ENCODE results near the gene KRTAP5-8.
A peak's percentile ranks its signal among the peaks of the same experiment; 100 is the strongest.
"Not testable (repeated sequence)": the region's sequence is repeated elsewhere in the genome, so short reads cannot be mapped to it uniquely, and the experiment has no call there.

Gene KRTAP5-8

GRCh38 chr11:71518506-71519471 is 19.0 kb upstream of the KRTAP5-8 start:
- DNase-seq (ENCODE audit: low spot score): no peak

- no peak for DNase-seq (ENCODE audit: low spot score)
These were observed 18.3 kb upstream of the KRTAP5-8 start for GRCh38 chr11:71519546-71519945.

- no peak for DNase-seq (ENCODE audit: low spot score)
These were observed 12.5 kb upstream of the KRTAP5-8 start for GRCh38 chr11:71525188-71525937.

- DNase-seq (ENCODE audit: low spot score): no peak
These were observed 11.8 kb upstream of the KRTAP5-8 start for GRCh38 chr11:71525938-71526495.

GRCh38 chr11:71526796-71527575 is 10.8 kb upstream of the KRTAP5-8 start, which contains the start of gene KRTAP5-7:
TSS of gene KRTAP5-7 (plus strand) at chr11:71527267. CDS start at chr11:71527301, 34 bp downstream.
- DNase-seq (ENCODE audit: low spot score): not testable (repeated sequence)

GRCh38 chr11:71527576-71528210 is 10.1 kb upstream of the KRTAP5-8 start:
- DNase-seq (ENCODE audit: low spot score): no peak

GRCh38 chr11:71530602-71531001 is 7.2 kb upstream of the KRTAP5-8 start:
- peak; percentile 34 for DNase-seq (ENCODE audit: low spot score)

GRCh38 chr11:71532036-71532610 is 5.7 kb upstream of the KRTAP5-8 start:
- DNase-seq (ENCODE audit: low spot score): no peak

GRCh38 chr11:71534711-71535608 is 2.9 kb upstream of the KRTAP5-8 start:
- not testable (repeated sequence) for DNase-seq (ENCODE audit: low spot score)

- no peak for DNase-seq (ENCODE audit: low spot score)
These were observed 2.0 kb upstream of the KRTAP5-8 start for GRCh38 chr11:71535825-71536224.

GRCh38 chr11:71537537-71537936 is 288 bp upstream of the KRTAP5-8 start:
- DNase-seq (ENCODE audit: low spot score): no peak

GRCh38 chr11:71538666-71538990 is 803 bp downstream of the KRTAP5-8 start:
- no peak for DNase-seq (ENCODE audit: low spot score)

- no peak for DNase-seq (ENCODE audit: low spot score)
These were observed 1.2 kb downstream of the KRTAP5-8 start for GRCh38 chr11:71539017-71539416.

GRCh38 chr11:71539971-71540370 is 2.1 kb downstream of the KRTAP5-8 start:
- not testable (repeated sequence) for DNase-seq (ENCODE audit: low spot score)

- not testable (repeated sequence) for DNase-seq (ENCODE audit: low spot score)
These were observed 2.9 kb downstream of the KRTAP5-8 start for GRCh38 chr11:71540521-71541304.

GRCh38 chr11:71542382-71542781 is 4.6 kb downstream of the KRTAP5-8 start:
- no peak for DNase-seq (ENCODE audit: low spot score)

- no peak for DNase-seq (ENCODE audit: low spot score)
These were observed 5.3 kb downstream of the KRTAP5-8 start for GRCh38 chr11:71542879-71543777.

- no peak for DNase-seq (ENCODE audit: low spot score)
These were observed 6.0 kb downstream of the KRTAP5-8 start for GRCh38 chr11:71543866-71544265.

Data from kidney tubule cell (primary cell).